Tongue (tissue), 2 donors: ENCODE measurements around the gene YWHAB. TPM values are rescaled to one million over a fixed set of nuclear protein-coding genes. Genes with fewer than 3 reads are reported as not detected.
"Not testable (repeated sequence)": the region's sequence is repeated elsewhere in the genome, so short reads cannot be mapped to it uniquely, and the experiment has no call there.

ENCODE experiments used
- DNase-seq: peaks from one replicate; pipeline ENCODE4 v3.0.0-alpha.2; 2015
- total RNA-seq: library from RNA; depleted of rRNA; stranded (reverse); fragments of >200 nt; gene quantifications from one replicate; pipeline ENCODE4 v1.2.3, GENCODE V29; 2014

YWHAB gene
- total RNA-seq, 1 donor from 2014 or later, result 82.2 TPM

- DNase-seq, result peak; percentile 35
These were observed 16.0 kb upstream of the YWHAB start for GRCh38 chr20:44869471-44869870.

DNA sequence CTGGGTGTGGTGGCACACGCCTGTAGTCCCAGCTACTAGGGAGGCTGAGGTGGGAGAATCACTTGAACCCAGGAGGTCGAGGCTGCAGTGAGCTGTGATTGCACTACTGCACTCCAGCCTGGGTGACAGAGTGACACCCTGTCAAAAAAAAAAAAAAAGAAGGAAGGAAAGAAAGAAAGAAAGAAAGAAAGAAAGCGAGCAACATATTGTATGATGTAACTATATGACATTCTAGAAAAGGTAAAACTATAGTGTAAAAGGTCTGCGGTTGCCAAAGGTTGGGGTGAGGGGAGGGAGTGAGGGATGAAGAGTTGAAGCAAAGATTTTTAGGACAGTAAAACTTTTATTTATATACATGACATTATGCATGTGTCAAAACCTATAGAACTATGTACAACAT is 3.1 kb upstream of the YWHAB start:
- DNase-seq, result not testable (repeated sequence)

- no peak for DNase-seq
These were observed 2.1 kb upstream of the YWHAB start for GRCh38 chr20:44883214-44883902.

- no peak for DNase-seq
These were observed 556 bp upstream of the YWHAB start for GRCh38 chr20:44884907-44885391.

- peak; percentile 12 for DNase-seq
These were observed 754 bp downstream of the YWHAB start for GRCh38 chr20:44886266-44886651.

- no peak for DNase-seq
These were observed 1.3 kb downstream of the YWHAB start for GRCh38 chr20:44886828-44887227.

DNA sequence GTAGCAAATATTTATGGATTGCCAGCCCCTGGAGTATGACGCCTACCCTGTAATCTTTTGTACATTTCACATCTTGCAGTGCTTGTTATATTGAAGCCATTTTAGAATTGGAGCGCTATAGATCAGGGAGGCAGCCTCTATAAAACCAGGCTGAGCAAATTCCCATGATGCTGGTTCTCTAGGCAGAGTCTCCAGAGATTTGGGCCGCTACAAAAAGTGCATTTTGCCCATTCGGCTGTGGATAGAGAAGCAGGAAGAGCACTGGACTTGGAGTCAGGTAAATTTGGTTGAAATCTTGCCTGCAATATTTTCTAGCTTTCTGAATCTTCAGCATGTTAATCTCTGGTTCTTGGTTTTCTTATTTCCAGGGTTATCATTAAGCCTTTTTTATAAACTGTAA is 2.0 kb downstream of the YWHAB start:
- no peak for DNase-seq

GRCh38 chr20:44888226-44889103 is 3.0 kb downstream of the YWHAB start:
- no peak for DNase-seq

DNA sequence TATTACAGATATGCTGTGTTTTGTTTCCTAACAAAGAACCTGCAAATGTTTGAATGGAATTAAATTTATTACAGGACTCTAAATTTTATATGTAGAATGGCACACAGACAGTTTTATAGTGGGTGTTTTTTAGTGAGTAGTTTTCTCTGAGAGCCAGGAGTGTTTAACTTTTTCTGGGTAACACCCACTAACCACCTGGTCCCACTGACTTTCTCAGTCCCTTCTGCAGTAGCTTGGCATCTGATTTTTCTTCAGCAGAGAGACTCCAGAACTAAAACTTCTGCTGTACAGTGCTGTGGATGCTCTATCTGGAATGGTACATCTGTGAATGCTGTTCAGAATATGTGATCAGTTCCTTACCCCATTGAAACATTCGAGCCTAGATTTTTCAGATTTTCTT is 6.3 kb downstream of the YWHAB start:
- no peak for DNase-seq

DNA sequence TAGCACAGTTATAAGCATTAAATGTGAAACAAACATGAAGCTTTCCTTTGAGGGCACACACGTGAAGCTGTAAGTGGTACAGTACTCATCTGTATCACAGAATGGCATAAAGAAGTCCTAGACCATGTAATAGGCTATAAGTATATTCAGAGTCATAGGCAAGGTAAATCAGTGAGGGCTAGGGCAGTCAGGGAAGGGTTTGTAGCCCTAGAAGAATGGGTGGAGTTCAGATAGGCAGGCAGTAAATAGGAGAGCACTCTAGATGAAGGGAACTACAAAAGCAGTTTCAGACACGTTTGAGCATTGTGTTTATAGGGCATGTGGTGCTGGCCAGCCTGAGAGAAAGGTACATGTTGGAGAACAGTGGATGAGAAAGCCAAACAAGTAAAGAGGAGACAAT is 9.5 kb downstream of the YWHAB start:
- no peak for DNase-seq

- DNase-seq, result no peak
These were observed 11.1 kb downstream of the YWHAB start for GRCh38 chr20:44896583-44896982.

GRCh38 chr20:44897133-44897532 is 11.6 kb downstream of the YWHAB start:
- DNase-seq, result no peak

DNA sequence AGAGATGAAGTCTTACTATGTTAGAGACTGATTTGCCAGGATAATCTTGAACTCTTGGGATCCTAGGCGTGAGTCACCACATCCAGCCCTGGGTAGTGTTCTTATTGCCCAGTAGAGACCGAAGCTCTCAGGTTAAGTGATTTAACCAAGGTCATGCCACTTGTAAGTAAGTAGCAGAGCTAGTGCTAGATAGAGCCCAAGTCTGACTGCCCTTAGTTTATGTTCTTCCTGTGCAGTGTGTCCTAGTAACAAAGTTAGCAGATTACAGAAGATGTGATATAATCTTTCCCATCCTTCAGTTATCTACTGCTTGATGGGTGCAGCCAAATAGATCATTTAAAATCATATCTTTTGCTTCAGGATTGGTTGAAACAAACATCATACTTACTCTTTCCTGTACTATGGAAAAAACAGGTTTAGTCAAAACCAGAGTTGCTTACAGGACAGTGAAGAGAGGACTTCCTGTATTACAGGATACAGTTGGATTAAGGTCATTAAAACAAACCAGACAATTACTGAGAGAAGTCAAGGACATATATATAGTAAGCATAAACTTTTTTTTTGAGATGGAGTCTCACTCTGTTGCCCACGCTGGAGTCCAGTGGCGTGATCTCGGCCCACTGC is 14.8 kb downstream of the YWHAB start:
- DNase-seq, result no peak

- no peak for DNase-seq
These were observed 16.5 kb downstream of the YWHAB start for GRCh38 chr20:44901974-44902373.

DNA sequence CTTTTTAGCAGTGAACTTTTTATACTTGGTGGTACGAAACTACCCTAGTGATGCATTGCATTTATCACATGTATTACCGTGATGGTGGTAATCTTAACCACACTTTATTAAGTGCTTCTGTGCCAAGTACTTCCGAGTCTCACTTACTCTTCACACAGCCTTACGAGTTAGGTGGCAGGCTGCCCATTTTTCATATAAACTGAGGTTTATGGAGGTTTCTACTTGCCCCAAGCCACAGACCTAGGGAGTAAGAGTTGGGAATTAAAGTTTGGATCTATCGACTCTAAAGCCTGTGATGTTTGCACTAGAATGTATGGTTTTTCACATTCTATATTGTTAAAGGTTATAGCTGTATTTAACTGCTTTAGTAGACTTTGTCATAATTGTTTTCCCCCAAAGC is 18.9 kb downstream of the YWHAB start:
- DNase-seq, result no peak

DNA sequence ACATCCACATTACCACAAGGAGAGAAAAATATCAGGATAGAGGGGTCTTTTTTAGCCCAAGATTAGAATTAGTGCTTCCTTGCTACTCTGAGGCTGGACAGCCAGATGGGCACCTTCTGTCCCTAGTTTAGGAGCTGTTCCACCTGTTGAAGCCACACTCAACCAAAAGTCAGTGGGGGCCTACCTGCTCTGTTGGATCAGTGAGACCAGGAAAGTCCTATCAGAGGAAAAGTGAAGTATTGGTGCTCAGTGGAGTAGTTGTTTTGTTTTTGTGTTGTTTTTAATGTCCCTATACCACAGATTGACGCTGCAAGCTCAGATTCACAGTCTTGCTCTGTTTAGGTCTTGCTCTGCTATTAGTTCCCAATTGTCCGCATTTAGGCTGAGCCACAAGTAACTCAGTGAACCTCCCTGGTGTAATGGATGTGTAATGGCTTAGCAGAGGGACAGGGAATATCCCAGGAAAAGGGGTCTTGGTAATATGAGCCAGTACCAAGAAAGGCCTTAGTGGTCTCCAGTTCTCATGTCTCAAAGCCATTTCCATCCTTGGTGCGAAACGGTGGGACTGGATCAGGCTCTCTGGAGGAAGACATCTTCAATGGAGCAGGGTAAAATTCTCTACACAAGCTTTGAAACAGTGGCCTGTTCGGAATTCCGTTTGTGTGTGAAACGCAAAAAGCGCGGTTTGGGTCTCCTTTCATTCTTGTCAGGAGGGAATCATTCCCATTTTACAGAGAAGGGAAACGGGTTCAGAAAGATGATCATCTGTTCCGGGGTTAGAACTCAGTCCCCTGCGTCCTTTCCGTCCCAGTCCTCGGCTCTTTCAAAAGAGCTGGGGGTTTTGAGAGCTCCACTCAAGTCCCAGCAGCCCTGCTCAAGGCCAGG is 23.7 kb downstream of the YWHAB start:
- no peak for DNase-seq

DNA sequence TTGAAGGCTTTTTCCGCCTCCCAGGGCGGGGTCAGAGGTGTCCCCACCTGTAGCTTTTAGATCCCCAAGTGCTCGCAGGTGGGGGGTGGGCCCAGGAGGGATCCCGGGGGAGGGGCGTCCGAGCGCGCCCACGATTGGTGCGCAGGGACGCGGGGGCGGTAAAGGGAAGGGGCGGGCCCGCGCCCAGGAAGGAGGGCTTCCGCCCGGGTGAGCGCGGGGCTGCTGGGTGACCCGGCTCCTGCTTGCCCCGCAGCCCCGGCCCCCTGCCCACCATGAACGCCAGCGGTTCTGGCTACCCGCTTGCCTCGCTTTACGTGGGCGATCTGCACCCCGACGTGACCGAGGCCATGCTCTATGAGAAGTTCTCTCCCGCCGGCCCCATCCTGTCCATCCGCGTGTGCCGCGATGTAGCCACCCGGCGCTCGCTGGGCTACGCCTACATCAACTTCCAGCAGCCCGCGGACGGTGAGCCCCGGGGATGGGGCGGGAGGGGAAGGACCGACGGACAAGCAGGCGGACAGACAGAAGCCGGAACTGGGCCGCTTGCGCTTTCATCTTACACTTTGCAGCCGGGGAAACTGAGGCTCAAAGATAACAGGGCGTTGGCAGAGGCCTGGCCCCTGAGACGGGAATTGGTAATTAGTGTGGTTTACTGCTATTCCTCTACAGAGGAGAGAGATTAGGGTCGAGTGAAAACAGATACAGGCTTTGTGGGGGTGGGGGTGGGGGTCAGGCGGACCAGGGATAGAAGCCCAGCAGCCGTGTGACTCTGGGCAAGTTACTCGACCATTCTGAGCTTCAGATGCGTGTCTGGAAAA is 24.6 kb downstream of the YWHAB start, which contains the start of gene PABPC1L:
Gene PABPC1L, plus strand, starts transcription at position 189 of the 818 bp plus-strand sequence. Its CDS starts 84 bp downstream, at position 273.
- peak; percentile 71 for DNase-seq

DNA sequence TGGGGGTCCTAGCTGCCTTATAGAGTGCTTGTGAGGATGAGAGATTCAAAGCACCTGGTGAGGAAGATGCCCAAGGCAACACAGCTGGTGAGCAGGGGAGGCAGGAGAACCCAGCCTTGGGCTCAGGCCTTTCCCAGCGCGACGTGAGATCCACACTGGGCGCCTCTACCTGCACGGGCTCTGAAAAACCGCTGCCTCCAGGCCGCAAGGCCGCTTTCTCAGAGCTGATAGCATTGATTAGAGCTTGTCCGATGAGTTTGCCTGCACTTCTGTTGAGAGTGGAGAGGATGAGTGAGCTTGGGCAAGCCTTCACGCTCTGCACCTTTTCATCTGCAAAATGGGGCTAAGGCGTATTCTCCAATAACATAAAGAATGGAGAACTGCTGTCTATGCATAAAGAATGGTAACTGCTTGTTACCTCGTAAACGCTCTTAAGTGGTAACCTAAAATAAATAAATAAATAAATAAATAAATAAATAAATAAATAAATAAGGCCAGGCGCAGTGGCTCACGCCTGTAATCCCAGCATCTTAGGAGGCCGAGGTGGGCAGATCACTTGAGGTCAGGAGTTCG is 25.3 kb downstream of the YWHAB start:
- no peak for DNase-seq

- peak; percentile 19 for DNase-seq
These were observed 25.9 kb downstream of the YWHAB start for GRCh38 chr20:44911264-44911921.

GRCh38 chr20:44912189-44912588 is 26.7 kb downstream of the YWHAB start:
- no peak for DNase-seq
